ENCODE data around the gene COG5. TPM values are rescaled to one million over a fixed set of nuclear protein-coding genes. Genes with fewer than 3 reads are reported as not detected.

COG5 gene
- total and polyA plus RNA-seq, 9 of the 15 experiments (the other 6 are each of a cell fraction or from before 2014, with no cell fraction given) = 15.3 to 75.1 (median 56.4) TPM

DNA sequence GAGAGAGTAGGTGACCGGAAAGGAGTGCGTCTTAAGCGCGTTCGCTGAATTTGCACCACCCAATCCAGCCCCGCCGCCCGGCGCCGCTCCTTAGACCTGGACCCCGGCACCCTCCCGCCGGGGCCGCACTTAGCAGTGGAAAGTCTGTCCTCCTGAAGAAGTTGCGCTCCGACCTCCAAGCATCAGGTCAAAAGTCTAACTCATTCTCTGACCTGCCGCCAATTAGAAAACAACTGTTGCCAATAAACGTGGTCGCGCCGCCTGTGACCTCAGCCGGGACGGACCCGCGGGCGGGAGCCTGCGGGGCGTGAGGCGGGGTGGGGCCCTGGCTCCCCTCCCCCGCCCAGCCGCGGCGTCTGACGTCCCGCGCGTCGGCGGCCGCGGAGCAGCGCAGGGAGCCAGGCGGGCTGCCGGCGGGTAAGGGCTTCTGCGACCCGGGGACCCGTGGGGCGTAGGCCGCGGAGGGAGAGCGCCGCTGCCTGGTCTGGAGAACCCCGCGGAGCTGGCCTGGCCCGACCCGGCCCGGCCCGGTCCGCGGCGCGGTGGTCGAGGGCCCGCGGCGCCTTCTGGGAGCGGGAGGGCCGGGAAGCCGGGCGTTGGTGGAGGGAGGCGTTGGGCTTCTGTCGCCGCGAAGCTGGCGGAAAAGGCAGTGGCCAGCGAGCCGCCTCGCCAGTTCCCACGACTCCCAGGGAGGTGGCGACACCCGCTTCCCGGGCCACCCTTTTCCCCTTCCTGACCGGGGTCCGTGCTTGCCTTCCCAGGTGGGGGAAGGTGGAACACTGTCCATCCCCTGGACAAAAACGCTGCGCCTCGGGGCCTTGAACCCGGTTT, 16.4 kb upstream of the COG5 start, which contains the start of gene BCAP29 (continued):
- TF ChIP-seq, protein P1, sequence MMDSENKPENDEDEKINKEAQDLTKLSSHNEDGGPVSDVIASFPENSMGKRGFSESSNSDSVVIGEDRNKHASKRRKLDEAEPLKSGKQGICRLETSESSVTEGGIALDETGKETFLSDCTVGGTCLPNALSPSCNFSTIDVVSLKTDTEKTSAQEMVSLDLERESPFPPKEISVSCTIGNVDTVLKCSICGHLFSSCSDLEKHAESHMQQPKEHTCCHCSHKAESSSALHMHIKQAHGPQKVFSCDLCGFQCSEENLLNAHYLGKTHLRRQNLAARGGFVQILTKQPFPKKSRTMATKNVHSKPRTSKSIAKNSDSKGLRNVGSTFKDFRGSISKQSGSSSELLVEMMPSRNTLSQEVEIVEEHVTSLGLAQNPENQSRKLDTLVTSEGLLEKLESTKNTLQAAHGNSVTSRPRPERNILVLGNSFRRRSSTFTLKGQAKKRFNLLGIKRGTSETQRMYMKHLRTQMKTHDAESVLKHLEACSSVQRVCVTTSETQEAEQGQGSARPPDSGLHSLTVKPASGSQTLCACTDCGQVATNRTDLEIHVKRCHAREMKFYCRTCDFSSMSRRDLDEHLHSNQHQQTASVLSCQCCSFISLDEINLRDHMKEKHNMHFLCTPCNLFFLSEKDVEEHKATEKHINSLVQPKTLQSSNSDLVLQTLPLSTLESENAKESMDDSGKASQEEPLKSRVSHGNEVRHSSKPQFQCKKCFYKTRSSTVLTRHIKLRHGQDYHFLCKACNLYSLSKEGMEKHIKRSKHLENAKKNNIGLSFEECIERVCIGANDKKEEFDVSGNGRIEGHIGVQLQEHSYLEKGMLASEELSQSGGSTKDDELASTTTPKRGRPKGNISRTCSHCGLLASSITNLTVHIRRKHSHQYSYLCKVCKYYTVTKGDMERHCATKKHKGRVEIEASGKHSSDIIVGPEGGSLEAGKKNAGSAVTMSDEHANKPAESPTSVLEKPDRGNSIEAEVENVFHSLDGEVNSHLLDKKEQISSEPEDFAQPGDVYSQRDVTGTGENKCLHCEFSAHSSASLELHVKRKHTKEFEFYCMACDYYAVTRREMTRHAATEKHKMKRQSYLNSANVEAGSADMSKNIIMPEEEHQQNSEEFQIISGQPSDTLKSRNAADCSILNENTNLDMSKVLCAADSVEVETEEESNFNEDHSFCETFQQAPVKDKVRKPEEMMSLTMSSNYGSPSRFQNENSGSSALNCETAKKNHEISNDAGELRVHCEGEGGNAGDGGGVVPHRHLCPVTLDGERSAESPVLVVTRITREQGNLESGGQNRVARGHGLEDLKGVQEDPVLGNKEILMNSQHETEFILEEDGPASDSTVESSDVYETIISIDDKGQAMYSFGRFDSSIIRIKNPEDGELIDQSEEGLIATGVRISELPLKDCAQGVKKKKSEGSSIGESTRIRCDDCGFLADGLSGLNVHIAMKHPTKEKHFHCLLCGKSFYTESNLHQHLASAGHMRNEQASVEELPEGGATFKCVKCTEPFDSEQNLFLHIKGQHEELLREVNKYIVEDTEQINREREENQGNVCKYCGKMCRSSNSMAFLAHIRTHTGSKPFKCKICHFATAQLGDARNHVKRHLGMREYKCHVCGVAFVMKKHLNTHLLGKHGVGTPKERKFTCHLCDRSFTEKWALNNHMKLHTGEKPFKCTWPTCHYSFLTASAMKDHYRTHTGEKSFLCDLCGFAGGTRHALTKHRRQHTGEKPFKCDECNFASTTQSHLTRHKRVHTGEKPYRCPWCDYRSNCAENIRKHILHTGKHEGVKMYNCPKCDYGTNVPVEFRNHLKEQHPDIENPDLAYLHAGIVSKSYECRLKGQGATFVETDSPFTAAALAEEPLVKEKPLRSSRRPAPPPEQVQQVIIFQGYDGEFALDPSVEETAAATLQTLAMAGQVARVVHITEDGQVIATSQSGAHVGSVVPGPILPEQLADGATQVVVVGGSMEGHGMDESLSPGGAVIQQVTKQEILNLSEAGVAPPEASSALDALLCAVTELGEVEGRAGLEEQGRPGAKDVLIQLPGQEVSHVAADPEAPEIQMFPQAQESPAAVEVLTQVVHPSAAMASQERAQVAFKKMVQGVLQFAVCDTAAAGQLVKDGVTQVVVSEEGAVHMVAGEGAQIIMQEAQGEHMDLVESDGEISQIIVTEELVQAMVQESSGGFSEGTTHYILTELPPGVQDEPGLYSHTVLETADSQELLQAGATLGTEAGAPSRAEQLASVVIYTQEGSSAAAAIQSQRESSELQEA (IDR thresholded peaks at IDR 0.05; ENCODE audit: low read depth) = no peak
- TF ChIP-seq MTF1 (CRISPR knock-in tag; IDR thresholded peaks at IDR 0.05; ENCODE audit: borderline replicate concordance) (no peak), BRD4 (IDR thresholded peaks at IDR 0.05) (peak; percentile 75; the same call in 1 of the 2 replicates), ZBTB7A (IDR thresholded peaks at IDR 0.05; ENCODE audit: borderline replicate concordance, control insufficient read depth, low read depth, low read length) (peak; percentile 84), ZNF445 (CRISPR knock-in tag; IDR thresholded peaks at IDR 0.05; ENCODE audit: low read depth) (no peak), DACH1 (IDR thresholded peaks at IDR 0.05; ENCODE audit: partially characterized antibody) (no peak), SIN3B (IDR thresholded peaks at IDR 0.05; ENCODE audit: low read depth) (peak; percentile 86), NONO (IDR thresholded peaks at IDR 0.05; ENCODE audit: low read depth in 2 of 2, low read length in 1 of 2) (peak; percentile 97 to 98), ELF1 (tag; IDR thresholded peaks at IDR 0.05) (peak; percentile 65)
- TF ChIP-seq, protein P2, sequence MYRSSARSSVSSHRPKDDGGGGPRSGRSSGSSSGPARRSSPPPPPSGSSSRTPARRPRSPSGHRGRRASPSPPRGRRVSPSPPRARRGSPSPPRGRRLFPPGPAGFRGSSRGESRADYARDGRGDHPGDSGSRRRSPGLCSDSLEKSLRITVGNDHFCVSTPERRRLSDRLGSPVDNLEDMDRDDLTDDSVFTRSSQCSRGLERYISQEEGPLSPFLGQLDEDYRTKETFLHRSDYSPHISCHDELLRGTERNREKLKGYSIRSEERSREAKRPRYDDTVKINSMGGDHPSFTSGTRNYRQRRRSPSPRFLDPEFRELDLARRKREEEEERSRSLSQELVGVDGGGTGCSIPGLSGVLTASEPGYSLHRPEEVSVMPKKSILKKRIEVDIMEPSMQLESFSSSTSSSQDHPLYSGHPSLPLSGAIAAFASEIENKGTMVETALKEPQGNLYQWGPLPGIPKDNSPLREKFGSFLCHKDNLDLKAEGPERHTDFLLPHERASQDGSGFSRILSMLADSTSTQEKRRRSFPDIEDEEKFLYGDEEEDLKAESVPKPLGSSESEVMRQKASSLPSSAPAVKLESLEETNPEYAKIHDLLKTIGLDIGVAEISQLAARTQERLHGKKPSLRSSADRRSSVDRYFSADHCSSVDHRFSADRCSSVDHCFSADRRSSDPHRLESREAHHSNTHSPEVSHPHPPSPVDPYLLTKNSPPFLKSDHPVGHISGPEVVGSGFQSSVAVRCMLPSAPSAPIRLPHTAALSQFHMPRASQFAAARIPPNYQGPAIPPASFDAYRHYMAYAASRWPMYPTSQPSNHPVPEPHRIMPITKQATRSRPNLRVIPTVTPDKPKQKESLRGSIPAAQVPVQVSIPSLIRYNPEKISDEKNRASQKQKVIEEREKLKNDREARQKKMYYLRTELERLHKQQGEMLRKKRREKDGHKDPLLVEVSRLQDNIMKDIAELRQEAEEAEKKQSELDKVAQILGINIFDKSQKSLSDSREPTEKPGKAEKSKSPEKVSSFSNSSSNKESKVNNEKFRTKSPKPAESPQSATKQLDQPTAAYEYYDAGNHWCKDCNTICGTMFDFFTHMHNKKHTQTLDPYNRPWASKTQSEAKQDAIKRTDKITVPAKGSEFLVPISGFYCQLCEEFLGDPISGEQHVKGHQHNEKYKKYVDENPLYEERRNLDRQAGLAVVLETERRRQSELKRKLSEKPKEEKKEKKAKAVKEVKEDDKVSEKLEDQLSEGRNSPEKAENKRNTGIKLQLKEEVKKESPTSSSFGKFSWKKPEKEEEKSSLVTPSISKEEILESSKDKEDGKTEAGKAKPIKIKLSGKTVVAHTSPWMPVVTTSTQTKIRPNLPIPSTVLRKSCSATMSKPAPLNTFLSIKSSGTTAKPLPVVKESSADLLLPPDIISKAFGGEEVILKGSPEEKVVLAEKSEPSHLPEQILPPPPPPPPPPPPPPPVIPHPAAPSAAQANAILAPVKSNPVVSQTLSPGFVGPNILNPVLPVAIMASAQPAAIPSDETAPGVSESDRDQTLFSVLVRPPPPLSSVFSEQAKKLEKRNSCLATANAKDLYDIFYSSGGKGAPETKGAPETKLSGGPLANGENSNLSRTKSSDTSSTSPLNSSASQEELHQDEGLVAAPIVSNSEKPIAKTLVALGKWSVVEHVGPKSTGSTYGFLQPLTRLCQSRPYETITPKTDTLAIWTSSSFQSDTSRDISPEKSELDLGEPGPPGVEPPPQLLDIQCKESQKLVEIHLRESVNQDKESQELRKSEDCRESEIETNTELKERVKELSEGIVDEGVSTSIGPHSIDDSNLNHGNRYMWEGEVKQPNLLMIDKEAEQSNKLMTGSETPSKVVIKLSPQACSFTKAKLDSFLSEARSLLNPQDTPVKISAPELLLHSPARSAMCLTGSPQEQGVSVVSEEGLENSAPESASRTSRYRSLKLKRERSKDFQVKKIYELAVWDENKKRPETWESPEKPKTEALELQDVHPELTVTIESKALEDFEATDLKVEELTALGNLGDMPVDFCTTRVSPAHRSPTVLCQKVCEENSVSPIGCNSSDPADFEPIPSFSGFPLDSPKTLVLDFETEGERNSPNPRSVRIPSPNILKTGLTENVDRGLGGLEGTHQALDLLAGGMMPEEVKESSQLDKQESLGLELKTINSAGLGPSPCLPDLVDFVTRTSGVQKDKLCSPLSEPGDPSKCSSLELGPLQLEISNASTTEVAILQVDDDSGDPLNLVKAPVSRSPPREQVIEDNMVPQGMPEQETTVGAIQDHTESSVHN (IDR thresholded peaks at IDR 0.05; ENCODE audit: borderline replicate concordance in 1 of 2, low read depth in 1 of 2) = no peak
